ENCODE data around the gene METTL13.

METTL13 gene

DNA sequence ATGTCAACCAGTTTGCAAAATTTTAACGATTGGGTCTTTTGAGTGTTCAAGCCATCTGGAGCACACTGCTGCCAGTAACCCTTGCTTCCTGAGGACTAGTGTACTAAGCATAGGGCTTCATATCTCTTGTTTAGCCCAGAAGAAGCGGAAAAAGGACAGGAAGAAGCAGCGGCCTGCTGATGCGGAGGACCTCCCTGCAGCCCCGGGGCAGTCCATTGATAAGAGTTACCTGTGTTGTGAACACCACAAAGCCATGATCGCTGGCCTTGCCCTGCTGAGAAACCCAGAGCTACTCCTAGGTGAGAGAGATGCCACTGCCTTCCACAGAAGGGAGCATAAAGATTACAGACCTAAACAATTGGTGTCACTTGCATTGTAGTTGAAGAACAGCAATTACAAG lies 8.9 kb downstream of the METTL13 start:
- TF ChIP-seq, protein P1, sequence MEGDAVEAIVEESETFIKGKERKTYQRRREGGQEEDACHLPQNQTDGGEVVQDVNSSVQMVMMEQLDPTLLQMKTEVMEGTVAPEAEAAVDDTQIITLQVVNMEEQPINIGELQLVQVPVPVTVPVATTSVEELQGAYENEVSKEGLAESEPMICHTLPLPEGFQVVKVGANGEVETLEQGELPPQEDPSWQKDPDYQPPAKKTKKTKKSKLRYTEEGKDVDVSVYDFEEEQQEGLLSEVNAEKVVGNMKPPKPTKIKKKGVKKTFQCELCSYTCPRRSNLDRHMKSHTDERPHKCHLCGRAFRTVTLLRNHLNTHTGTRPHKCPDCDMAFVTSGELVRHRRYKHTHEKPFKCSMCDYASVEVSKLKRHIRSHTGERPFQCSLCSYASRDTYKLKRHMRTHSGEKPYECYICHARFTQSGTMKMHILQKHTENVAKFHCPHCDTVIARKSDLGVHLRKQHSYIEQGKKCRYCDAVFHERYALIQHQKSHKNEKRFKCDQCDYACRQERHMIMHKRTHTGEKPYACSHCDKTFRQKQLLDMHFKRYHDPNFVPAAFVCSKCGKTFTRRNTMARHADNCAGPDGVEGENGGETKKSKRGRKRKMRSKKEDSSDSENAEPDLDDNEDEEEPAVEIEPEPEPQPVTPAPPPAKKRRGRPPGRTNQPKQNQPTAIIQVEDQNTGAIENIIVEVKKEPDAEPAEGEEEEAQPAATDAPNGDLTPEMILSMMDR (IDR thresholded peaks at IDR 0.05; ENCODE audit: borderline replicate concordance, control extremely low read depth, extremely low read depth, insufficient read depth, missing control alignments): no peak
- in situ Hi-C loops (cut with MboI; ENCODE audit: low sequenced_read_pairs, unreplicated experiment): no loop called here
- no peak for DNase-seq (ENCODE audit: low spot score)

DNA sequence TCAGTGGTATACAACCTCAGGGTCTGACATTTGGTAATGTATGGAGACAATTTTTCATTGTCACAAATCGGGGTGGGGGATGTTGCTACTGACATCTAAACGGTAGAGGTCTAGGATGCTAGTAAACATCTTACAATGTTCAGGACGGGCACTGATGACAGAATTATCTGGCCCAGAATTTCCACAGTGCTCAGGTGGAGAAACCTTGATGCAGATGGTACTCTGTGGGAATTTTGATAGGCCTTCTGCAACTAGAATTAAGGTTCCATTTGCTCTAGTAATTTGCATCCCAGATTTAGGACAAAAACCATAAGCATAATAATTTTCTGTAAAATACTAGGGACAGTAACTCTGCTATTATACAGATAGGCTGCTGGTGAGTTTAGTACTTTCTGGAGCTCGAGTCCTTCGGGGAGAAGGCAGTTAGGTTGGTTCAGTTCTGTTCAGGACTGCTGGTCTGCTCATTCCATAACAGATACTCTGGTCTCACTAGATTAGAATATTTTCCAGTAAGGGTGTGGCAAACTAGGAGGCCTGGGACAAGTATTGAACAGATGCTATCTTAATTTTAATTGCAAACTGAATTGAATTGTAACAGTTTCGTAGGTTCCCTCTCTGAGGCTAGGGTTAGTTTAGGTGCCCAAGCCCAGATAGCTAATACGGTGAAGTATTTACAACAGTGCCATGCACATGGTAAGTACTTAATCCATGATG lies 11.4 kb downstream of the METTL13 start:
- no peak for DNase-seq (ENCODE audit: low spot score)
- in situ Hi-C loops (cut with MboI; ENCODE audit: low sequenced_read_pairs, unreplicated experiment): no loop called here
- TF ChIP-seq, protein P1 (IDR thresholded peaks at IDR 0.05; ENCODE audit: borderline replicate concordance, control extremely low read depth, extremely low read depth, insufficient read depth, missing control alignments): no peak

DNA sequence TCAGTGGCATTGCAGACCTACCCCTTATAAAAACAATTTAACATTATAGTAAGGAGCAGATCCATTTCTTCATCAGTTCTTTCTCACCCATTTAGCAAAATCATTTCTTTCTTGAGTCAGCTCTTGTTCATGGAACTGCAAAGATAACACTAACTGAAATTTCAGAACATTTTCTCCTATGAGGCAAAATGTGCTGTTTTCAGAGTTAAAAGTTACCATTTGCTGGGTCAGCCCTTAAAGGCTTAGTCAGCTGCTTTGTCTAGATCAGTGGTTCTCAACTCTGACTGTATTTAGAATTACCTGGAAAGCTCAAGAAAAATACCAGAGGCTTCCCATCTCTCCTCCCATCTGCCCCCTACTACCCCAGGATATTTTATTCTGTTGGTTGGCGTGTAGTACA lies 12.2 kb downstream of the METTL13 start:
- no peak for DNase-seq (ENCODE audit: low spot score)
- TF ChIP-seq, protein P1 (IDR thresholded peaks at IDR 0.05; ENCODE audit: borderline replicate concordance, control extremely low read depth, extremely low read depth, insufficient read depth, missing control alignments): no peak
- in situ Hi-C loops (cut with MboI; ENCODE audit: low sequenced_read_pairs, unreplicated experiment): no loop called here

DNA sequence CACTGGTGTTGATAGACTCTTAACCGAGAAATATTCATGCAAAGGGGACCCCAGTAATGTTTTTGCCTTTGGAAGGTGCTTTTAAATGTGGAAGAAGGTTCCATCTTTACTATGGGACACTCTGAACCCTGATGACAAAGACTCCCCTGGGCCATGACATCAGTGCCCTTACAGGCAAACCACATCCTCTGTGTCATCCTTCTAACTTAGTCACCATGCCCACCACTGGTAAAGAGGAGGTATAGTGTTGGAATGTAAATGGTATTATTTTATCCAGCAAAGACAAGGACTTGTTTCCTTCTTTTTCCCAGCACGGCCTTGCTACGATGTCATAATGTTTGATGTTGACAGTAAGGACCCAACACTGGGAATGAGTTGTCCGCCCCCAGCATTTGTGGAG lies 12.6 kb downstream of the METTL13 start:
- in situ Hi-C loops (cut with MboI; ENCODE audit: low sequenced_read_pairs, unreplicated experiment): no loop called here
- no peak for DNase-seq (ENCODE audit: low spot score)

DNA sequence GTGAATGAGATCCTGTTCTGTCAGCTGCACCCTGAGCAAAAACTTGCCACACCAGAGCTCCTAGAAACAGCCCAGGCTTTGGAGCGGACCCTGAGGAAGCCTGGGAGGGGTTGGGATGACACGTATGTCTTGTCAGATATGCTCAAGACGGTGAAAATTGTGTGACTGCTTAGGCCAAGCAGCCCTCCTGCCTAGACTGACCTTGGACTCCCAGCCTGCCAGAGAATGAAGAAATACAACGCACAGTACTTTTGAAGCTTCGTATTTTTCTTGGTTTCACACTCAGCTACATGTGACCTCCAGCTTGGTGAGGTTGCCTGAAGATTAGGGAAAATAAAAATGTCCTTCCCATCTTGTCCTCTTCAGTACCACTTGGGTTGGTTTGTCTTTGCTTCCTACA lies 15.1 kb downstream of the METTL13 start:
- in situ Hi-C loops (cut with MboI; ENCODE audit: low sequenced_read_pairs, unreplicated experiment): no loop called here
- TF ChIP-seq, protein P1 (IDR thresholded peaks at IDR 0.05; ENCODE audit: borderline replicate concordance, control extremely low read depth, extremely low read depth, insufficient read depth, missing control alignments): no peak
- DNase-seq (ENCODE audit: low spot score): no peak

More for the DNA sequence above, 12.6 kb downstream of the METTL13 start:
- TF ChIP-seq, protein P1 (IDR thresholded peaks at IDR 0.05; ENCODE audit: borderline replicate concordance, control extremely low read depth, extremely low read depth, insufficient read depth, missing control alignments): no peak

DNA sequence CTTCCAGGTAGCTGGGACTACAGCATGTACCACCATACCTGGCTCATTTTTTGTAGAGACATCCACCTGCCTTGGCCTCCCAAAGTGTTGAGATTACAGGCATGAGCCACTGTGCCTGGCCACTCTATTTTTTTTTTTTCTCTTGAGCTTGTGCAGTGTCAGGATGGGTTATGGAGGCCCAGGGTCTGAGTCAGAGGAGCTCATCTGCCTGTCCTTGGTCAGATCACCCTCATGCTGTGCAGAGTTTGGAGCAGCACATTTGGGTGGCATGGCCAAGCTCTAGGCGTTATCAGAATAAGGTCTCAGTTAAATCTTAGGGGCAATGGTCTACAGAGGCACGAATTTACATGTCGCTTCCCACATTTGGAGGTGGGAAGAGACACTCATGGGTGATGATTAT lies 16.9 kb downstream of the METTL13 start:
- in situ Hi-C loops (cut with MboI; ENCODE audit: low sequenced_read_pairs, unreplicated experiment): no loop called here
- TF ChIP-seq, protein P1 (IDR thresholded peaks at IDR 0.05; ENCODE audit: borderline replicate concordance, control extremely low read depth, extremely low read depth, insufficient read depth, missing control alignments): no peak
- DNase-seq (ENCODE audit: low spot score): no peak
